Activated T-cell treated with anti-CD3 and anti-CD28 coated beads for 48 hours (primary cell): ENCODE measurements around the gene SH3BGRL2.
"Not testable (repeated sequence)": the region's sequence is repeated elsewhere in the genome, so short reads cannot be mapped to it uniquely, and the experiment has no call there.

Experiments
- DNase-seq: peaks from one replicate; pipeline ENCODE4 v3.0.0-alpha.2; 2020; ENCODE audit warnings: low read depth

Gene SH3BGRL2

DNA sequence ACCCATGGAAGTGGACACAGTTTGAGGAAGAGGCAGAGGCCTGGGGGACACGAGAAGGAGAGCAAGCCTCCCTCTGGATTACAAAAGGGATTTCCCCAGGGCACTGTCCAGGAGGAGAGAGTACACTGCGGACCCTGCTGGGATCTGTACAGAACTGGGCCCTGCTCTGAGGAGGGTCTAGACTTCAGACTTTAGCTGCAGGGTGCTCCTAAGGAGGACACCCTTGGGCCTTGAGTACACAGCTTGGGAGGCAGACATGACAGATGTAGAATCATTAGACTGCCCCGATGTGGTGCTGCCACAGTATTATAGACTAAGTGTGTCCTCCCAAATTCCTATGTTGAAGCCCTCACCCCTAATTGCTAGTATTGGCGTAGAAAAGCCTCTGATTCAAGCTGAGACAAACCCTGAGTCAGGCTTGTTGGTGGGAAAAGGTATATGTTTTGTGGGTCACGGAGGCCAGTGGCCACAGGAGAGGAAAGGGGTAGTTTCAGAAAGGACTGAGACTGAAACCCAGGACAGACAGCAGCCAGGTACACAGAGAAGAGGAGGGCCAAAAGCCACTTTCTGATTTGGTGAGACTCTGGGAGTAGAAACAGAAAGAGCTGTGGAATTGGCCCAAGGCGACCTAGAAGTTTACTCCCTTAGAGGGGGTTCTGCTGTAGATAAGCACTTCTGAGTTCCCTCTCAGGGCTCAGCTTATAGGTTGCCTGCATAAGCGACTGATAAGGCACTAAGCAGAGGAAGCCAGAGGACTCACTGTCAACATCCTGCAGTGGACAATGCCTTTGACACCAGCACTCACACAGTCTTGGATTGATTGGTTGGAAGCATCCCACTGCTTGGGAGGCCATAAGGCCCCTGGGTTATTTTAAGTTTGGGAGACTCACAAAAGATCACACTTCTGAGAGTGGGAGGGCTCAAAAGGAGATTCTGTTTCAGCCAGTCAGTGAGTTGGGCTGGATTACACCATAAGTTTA is 16.5 kb upstream of the SH3BGRL2 start:
- no peak for DNase-seq

DNA sequence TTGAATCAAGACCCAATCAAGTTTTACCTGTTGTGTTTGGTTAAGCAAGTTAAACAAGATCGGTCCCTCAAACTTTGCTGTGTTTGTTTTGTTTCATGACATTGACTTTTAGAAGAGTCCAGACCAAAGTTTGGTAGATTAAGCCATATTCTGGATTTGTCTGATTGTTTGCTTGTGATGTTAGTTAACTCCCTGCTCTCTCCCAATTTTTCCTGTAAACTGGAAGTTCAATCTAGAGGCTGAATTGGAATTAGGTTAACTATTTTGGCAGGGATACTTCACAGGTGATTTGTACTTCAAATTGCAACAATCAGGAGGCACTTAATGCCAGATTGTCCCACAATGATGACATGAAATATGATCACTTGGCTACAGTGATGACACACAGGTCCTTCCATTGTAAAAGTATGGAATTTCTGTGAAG is 13.6 kb upstream of the SH3BGRL2 start:
- no peak for DNase-seq

DNA sequence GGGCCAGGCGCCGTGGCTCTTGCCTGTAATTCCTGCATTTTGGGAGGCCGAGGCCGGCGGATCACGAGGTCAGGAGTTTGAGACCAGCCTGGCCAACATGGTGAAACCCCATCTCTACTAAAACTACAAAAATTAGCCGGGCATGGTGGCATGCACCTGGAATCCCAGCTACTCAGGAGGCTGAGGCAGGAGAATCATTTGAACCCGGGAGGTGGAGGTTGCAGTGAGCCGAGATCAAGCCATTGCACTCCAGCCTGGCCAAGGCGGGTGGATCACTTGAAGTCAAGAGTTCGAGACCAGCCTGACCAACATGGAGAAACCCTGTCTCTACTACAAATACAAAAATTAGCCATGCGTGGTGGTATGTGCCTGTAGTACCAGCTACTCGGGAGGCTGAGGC is 12.7 kb upstream of the SH3BGRL2 start:
- not testable (repeated sequence) for DNase-seq

DNA sequence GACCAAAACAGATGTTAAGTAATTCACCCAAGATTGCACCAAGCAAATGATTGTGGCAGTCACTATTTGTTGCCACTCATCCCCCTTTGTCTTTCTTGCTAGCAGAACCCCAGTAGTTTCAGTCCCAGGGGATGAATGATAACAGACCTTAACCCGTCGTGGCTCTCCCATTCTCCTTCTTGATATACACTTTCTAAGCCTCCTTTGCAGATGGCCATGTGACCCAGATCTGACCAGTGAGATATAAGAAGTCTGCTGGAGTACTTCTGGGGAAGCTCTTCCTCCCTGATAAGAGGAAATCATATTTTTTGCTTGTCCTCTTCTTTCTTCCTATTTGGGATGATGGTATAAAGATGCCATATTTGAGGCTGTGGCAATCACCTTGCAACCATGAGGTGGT is 9.6 kb upstream of the SH3BGRL2 start:
- DNase-seq = no peak

DNA sequence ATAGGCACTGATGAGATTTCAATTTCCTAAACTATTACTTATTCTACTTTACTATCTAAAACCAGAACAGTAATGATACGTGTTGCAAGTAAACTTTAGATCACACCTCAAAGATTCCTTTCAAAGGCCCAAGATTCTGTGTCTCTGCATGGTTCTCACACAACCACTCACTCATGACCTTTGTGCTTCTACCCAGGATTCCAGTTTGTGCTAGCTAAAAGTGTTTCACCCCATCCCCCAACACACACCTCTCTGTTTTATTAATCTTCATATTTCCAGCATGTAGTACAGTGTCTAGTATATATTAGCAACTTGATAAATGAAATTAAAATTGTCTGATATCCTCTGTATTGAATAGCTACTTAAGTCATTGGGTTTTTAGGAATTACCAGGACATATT is 8.8 kb upstream of the SH3BGRL2 start:
- no peak for DNase-seq

DNA sequence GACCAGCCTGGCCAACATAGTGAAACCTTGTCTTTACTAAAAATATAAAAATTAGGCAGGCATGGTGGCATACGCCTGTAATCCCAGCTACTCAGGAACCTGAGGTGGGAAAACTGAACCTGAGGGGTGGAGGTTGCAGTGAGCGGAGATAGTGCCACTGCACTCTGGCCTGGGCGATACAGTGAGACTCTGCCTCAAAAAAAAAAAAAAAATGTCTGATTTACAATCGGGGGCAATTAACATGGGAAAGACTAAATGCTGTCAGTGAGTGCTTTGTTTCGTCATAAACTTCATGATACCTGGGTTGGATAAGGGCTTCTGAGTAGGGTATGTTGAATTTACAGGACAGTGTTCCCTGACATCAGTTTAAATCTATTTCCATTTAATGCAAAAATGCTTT is 8.0 kb upstream of the SH3BGRL2 start:
- DNase-seq = no peak

DNA sequence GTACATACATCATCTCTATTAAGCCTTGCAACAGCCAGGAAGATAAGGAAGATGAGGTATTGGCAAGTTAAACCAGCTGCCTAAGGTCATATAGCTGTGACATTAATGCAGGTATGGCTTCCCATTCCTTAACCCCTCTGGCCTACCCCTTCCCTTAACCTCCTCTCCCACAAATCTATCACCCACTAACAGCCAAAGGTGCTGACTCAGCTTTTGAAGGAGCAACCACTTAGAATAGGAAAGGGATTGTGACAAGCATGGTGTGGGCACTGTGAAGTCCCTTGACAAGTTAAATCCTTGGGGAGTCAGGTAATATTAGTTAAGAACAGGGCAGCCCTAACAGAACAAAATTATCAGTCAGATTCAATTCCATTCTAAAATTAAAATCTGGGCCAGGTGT is 5.4 kb upstream of the SH3BGRL2 start:
- no peak for DNase-seq

DNA sequence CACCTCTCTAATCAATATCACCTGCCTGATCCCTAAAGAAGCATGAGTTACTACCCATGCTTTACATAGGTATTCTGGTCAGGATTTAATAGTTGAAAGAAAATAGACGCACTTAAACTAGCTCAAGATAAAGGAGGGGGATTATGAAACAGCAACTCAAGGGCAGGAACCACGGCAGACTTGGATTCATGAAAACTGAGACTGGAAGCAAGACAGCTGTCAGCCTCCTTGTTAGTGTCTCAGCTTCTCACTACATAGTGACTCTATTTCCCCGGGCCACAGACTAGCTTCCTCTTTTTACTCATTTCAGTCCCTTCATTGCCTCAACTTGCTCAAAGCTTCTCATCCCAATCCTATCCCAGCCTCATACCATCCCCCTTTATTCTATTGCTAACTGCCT is 4.3 kb upstream of the SH3BGRL2 start:
- DNase-seq = no peak

DNA sequence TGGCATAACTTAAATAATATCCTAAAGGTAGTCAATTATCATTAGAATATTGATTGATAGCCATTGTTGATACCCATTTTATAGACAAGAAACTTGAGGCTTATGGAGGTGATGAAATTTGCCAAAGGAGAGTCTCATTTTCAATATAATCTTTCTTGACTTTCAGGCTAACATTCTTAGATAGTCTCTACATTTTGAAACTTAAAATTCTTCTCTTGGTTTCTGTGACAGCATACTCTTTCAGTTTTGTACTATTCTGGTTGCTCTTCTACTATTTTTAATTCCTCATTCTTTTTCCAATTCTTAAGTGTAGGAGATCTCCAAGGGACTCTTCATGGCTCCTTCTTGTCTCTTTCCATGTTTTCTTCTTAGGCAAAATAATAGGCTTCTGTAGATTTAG is 3.7 kb upstream of the SH3BGRL2 start:
- no peak for DNase-seq

DNA sequence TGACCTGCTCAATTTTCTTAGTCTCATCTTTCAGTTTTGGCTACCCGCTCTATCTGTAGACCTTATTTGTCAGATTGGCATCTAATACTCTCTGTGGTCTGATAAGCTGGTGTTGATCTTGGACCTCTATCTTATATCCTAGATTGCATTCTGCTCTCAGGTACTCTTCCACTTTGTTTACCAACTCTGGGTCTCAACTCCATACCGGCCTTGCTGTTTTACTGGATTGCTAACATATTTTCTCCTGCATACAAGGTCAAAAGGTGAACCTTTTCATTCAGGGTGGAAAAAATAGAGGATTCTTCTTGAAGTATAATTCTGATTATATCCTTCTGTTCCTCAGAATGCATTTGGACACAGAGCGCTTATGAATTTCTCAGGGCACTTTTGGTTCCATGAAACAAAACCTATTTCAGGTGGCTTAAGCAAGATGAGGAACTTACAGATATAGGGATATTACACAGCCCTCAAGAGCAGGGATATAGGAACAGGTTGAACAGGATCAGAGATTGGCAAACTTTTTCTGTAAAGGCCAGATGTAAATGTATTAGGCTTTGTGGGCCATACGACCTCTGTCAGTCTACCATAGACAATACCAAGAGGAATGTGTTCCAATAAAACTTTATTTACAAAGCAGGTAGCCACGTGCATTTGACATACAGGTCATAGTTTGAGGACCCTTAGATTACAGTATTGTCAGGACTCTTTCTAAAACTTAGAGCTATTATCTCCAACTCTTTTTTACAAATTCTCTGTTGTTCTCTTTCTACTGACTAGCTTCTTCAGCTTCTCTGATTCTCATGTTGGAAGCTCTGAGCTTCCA is 2.5 kb upstream of the SH3BGRL2 start:
- DNase-seq = no peak

DNA sequence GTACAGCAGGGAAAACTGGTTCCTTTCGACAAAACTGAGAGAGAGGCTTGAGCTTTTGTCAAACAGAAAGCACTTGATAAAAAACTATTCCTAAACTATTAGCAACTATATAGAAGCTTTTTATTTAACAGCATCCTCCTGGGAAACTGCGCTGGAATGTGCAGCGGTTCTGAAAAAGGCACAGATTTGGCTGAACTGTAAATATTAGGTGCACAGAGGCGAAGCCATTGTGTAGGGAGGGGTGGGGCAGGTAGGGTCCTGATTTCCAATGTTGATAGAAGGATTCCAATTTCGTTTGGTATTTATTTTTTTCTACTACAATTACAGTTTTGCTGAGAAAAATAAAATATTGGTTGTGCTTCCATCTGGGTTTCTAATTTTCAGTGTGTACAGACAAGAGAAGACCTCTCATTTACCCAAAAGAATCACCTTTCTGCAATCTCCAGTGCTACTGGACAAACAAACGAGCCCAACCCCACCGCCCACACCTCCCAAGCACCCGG is 698 bp upstream of the SH3BGRL2 start:
- no peak for DNase-seq

DNA sequence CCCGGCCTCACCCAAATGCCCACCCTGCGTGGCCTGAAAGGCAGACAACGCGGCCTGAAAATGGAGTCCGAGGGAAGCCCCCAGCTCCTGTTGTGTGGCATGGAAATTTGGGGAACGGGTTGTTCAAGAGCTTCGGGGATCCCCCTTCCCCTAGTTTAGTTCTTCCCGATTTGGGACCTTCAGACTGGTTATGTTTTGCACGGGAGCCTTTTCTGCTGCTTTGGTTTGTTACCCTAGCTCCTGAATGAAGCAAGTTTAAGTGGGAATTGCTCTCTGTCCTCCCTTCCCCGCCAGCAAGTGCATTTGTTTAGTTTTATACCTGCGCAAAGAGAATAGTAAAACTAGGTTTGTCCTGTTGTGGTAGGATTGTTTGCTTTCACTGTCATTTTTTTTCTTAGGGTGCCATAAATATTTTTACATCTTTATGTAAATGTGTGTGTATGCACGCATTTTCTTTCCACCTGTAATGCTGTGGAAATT is 604 bp downstream of the SH3BGRL2 start:
- DNase-seq = no peak

DNA sequence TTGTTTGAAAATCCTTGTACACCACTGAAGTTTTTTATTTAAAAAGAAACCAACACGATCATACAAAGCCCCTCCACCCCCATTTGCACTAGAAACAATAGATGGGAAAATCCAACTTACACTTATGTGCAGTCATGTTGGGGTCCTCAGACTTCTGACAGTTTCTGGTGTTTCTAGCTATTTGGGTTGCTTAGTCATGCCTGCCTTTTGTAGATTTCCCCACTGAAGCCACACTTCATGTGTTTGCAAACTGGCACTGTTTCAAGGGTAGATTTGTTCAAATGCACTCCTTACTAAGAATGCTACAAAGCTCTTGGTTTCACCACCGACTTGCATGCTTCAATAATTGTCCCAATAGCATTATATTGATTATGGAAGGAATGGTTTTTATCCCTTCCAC is 1.5 kb downstream of the SH3BGRL2 start:
- DNase-seq = no peak

DNA sequence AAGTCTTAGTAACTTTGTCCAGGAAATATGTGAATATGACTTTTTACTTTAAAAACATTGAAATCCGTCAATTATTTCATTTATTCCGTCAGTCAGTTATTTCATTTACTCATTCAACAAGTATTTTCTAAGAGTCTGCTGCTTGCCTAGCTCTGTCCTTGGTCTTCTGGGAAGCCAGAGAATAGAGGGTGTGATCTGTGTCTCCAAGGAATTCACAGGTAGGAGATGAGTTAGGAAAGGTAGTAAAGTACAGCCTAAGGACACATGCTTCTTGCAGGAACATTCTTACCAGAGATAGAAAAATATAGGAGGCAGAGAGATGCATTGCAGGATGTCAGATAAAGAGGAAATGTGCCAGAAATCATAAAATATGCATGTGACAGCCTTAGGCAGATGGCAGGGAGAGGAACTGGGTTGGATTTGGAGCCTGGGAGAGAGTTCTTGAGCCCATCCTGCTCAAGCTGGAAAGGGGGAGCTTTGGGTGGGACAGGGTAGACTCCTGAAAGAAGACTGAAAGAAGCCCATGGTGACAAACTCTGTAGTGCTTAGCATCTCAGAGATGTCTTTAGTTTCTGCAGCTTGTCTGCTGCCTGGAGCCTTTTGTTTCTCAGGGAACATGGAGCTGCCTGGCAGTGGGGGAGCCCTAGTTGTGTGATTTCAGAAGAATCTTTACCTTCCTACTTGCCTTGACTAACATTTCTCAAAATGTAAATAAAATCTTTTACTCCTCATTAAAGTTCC is 3.5 kb downstream of the SH3BGRL2 start:
- no peak for DNase-seq

DNA sequence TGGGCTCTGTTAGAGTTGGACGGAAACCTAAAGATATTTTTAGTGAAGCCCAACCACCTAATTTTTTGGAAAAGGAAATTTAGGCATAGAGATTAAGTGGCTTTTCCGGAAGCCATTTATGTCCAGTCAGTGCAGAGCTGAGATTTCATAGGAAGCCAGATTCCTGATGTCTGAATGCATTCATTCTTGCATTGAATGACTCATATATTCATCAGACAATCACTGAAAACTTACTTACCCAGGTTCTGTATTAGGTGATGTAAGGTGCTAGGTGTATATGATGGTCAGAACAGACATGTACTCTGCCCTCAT is 4.1 kb downstream of the SH3BGRL2 start:
- no peak for DNase-seq

DNA sequence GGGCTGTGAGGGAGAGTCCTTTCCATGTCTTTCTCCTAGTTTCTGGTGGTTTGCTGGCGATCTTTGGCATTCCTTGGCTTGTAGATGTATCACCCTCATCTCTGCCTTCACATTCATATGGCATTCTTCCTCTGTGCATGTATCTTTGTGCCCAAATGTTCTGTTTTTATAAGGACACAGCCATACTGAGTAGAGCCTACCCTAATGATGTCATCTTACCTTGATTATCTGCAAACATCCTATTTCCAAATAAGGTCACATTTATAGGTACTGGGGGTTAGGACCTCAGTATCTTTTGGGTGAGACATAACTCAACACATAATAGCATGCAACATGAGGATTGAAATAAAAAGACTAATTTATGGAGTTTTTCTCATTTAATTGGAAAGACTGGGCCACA is 5.5 kb downstream of the SH3BGRL2 start:
- DNase-seq = no peak

DNA sequence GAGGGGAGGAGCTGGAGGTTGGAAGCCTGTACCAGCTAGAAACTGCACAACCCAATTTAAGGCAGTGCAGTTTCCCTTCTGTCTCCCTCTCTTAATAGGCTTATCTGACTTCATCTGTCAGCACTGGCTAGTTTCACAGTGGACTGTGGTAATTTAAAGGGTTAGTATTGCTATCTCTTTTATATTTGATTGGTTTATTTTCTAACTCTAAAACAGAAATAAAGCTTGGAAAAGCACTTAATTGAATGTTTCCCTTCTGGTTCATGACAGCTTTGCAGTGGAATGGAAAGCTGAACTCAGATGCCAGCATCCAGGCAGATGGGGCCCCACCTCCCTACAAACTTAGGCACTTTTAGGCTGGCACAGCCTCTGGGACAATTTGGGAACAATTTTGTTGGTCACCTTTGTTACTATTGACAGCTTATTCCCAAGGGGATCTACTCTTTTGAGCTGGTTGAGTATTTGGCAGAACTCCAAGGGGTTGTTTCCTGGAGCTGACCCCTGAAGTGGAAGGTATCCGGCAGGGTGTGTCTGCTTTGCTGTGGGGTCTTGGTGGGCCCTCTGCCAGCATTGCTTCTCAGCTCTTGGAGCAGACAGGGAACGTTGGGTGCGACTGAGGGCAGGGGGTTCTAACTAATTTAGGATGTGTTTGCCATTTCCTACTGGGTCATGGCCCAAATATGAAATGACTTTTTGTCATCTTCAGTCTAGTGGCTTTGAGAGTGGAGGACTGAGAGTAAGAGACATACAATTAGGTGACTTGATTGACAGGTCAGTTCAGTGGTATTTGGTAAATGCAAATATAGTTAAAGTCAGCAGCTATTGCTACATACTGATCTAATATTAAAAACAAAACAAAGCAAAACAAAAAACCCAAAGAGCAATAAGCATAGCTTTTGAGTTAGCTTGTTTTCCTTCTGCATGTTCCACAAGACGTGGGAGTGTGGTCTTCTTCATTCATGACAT is 9.3 kb downstream of the SH3BGRL2 start:
- no peak for DNase-seq

DNA sequence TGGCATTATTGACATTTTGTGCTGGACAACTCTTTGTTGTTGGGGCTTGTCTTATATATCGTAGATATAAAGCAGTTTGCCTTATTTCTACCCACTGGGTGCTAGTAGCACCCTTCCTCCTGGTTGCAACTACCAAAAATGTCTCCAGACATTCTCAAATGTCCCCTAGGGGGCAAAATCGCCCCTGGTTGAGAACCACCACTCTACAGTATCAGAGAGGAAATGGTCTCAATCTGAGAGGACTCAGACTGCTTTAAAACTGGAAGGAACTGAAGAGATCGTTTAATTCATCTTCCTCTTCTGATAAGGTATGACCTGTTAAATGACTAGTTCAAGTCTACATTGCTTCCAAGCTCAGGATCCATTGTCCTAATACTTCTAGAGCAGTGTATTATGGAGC is 14.9 kb downstream of the SH3BGRL2 start:
- no peak for DNase-seq

DNA sequence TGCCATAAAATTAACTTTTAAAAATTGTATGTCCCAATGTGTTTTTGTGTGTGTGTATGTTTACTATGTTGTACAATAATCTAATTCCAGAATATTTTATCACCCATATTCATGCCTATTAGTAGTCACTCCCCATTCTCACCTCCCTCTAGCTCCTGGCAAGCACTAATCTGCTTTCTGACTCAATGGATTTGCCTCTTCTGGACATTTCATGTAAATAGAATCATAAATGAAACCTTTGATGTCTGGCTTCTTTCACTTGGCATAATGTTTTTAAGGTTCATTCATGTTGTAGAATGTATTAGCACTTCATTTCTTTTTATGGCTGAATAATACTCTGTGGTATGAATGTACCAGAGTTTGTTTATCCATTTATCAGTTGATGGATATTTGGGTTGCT is 15.4 kb downstream of the SH3BGRL2 start:
- no peak for DNase-seq

DNA sequence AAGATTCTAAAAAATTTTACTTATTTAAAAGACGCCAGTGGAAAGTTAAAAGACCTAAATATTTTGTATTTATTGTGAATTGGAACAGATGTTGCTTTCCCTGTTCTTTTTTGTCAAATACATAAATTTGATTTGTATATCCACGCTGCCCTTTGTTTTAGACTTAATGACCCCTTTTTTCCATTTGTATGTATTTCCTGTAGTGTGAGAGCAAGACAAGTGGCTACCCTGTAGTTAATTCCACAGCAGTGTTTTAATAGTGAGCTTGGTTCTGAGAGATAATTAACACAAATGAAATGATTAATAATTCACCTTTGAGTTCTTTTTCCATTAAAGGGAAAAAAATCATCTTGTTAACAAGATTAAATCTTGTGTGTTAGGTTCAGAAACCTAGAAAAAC is 16.6 kb downstream of the SH3BGRL2 start:
- no peak for DNase-seq

DNA sequence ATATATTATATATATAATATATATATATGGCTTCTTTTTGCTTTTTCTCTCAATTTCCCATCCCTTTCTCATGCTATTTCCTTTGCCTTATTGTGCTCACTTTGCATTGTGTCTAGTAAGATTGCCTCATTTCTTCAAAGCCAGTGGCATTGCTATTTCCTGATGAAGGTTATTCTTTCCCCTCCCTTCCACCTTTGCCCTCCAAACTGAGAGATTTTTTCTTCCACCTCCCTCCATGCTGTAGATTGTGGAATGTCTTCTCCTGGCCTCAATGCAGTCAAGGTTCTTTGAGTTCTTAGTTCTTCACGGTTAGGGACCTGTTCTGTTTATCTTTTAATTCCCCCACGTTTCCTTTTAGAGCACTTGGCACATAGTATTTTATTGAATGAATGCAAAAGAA is 17.2 kb downstream of the SH3BGRL2 start:
- DNase-seq = no peak
